Parathyroid adenoma (tissue), 2 donors: Measurements from ENCODE around the gene SEMA3B.

Experiments
- H2AFZ ChIP-seq: fragments of 300-600 bp; sonication (generic); one replicate; pipeline ENCODE4 v1.7.0; 2017; ENCODE audit warnings: antibody characterized with exemption, mild to moderate bottlenecking
- H3K27ac ChIP-seq: fragments of 300-600 bp; sonication (generic); one replicate; pipeline ENCODE4 v1.7.0; 2017
- H3K27me3 ChIP-seq: fragments of 300-600 bp; sonication (generic); one replicate; pipeline ENCODE4 v1.7.0; 2017; ENCODE audit warnings: low read length; ENCODE audit not compliant: control insufficient read depth, insufficient read depth
- H3K36me3 ChIP-seq: fragments of 300-600 bp; sonication (generic); one replicate; pipeline ENCODE4 v1.7.0; 2017; ENCODE audit warnings: low read length; ENCODE audit not compliant: control insufficient read depth, insufficient read depth
- H3K4me1 ChIP-seq: fragments of 300-600 bp; sonication (generic); one replicate; pipeline ENCODE4 v1.7.0; 2017; ENCODE audit warnings: control low read depth
- H3K4me2 ChIP-seq: fragments of 300-600 bp; sonication (generic); one replicate; pipeline ENCODE4 v1.7.0; 2017; ENCODE audit warnings: low read length
- H3K4me3 ChIP-seq: fragments of 300-600 bp; sonication (generic); one replicate; pipeline ENCODE4 v1.7.0; 2017; ENCODE audit warnings: low read depth, low read length
- H3K79me2 ChIP-seq: fragments of 300-600 bp; sonication (generic); one replicate; pipeline ENCODE4 v1.7.0; 2017; ENCODE audit warnings: control low read depth
- H3K9ac ChIP-seq: fragments of 300-600 bp; sonication (generic); one replicate; pipeline ENCODE4 v1.7.0; 2017; ENCODE audit warnings: mild to moderate bottlenecking
- H3K9me3 ChIP-seq: fragments of 300-600 bp; sonication (generic); one replicate; pipeline ENCODE4 v1.7.0; 2017; ENCODE audit warnings: low read length; ENCODE audit not compliant: control insufficient read depth
- TF ChIP-seq, protein P1 (sequence below): fragments of 300-600 bp; sonication (generic); IDR thresholded peaks from one replicate; pipeline ENCODE4 v1.7.0; 2017; ENCODE audit warnings: antibody characterized with exemption, mild to moderate bottlenecking
- donor health status: primary hyperparathyroidism.

Gene SEMA3B

DNA sequence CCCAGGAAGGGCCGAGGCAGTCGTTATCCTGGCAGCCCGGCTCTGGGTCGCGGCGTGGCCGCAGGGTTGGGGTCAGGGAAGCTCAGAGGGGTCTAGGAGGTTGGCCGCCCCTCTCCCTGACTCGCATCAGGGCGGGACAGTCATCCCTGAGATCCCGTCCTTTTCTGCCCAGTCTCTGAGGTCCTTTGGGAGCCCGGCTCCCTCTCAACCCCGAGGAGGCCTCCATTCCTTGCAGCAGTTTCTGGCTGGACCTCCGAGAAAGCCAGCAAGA lies 53.1 kb downstream of the SEMA3B start:
- H3K27me3 ChIP-seq, result no peaks in the 10 kb centered on the region
- no peak overlapping the region for H3K9ac ChIP-seq

DNA sequence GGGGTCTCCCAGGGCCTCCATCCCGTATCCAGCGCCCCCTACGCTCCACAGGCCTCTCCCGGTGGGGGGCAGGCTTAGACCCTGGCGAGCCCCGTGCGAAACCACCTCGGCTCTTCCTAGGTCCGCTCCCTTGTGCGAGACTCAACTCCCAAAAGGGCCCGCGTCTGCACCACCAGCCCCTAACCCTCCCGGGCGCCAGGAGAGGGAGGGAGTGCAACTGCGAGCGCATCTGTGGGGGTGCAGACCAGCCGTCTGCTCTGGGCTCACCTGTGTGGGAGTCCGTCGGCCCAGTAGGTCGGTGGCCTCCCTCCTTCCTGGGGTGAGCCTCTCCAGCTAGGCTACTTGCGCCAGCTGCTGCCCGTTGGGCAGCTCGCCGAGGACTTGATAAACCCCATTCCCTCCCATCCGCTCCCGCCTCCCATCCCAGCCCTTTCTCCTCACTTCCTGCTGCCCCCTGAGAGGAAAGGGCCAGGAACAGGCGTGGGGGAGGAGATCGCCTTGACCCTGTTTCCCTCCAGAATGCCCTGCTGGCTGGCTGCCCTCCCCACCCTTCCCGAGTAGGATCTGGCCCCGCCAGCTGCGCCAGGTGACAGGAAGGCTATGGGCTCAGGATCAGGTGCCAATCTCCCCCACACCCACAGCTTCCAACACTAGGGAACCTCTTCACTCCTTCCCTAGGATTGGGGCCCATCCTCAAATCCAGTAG lies 53.6 kb downstream of the SEMA3B start, which contains the start of gene HYAL2:
Gene HYAL2, minus strand, starts transcription at position 360 of the 706 bp plus-strand sequence. CDS start 2,256 bp downstream, outside the sequence.
- Histone ChIP-seq H3K4me2 (peak within 1 kb of the TSS; percentile 97), H3K27ac (peak within 1 kb of the TSS; percentile 88), H3K36me3 (no peaks in the 10 kb centered on the region), H3K4me3 (peak within 1 kb of the TSS; percentile 89), H3K27me3 (no peaks in the 10 kb centered on the region), H3K4me1 (peaks cover 29% of the 10 kb centered on the region), H2AFZ (peak within 1 kb of the TSS; percentile 83), H3K9me3 (no peaks in the 10 kb centered on the region), H3K9ac (peak within 1 kb of the TSS; percentile 25), H3K79me2 (peaks cover 16% of the 10 kb centered on the region)
- TF ChIP-seq, protein P1, sequence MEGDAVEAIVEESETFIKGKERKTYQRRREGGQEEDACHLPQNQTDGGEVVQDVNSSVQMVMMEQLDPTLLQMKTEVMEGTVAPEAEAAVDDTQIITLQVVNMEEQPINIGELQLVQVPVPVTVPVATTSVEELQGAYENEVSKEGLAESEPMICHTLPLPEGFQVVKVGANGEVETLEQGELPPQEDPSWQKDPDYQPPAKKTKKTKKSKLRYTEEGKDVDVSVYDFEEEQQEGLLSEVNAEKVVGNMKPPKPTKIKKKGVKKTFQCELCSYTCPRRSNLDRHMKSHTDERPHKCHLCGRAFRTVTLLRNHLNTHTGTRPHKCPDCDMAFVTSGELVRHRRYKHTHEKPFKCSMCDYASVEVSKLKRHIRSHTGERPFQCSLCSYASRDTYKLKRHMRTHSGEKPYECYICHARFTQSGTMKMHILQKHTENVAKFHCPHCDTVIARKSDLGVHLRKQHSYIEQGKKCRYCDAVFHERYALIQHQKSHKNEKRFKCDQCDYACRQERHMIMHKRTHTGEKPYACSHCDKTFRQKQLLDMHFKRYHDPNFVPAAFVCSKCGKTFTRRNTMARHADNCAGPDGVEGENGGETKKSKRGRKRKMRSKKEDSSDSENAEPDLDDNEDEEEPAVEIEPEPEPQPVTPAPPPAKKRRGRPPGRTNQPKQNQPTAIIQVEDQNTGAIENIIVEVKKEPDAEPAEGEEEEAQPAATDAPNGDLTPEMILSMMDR, result no peak

More for the DNA sequence above, 53.1 kb downstream of the SEMA3B start:
- Histone ChIP-seq H2AFZ (peak overlapping the region; percentile 83), H3K36me3 (no peaks in the 10 kb centered on the region), H3K79me2 (peaks cover 13% of the 10 kb centered on the region), H3K9me3 (no peaks in the 10 kb centered on the region), H3K4me2 (peak overlapping the region; percentile 97), H3K4me1 (peaks cover 28% of the 10 kb centered on the region), H3K4me3 (peak overlapping the region; percentile 89), H3K27ac (peak overlapping the region; percentile 88)
- TF ChIP-seq, protein P1, result no peak

DNA sequence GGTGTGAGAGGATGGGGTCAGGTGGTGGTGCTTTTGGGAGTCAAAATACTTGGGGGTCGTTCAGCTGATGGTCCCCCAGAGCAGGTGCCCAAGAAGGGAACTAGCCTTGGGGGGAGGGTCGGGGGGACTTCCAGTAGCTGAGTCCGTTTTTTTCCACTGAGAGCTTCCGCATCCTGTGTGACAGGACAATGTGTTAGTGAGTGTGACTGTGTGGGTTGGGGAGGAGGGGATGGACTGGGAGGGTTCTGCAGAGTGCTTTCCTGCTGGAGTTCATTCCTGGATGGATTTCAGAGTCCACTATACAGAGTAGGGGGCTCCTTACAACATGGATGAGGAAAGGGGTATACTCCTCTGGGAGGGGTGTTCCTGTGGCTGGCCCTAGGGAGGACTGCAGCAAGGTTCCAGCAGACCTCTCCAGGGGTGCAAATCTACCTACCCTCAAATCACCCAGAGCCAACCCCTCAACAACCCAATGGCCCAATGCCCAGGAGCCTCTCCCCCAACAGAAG lies 54.2 kb downstream of the SEMA3B start:
- Histone ChIP-seq H3K27me3 (no peaks in the 10 kb centered on the region), H3K9ac (no peak overlapping the region), H3K4me2 (no peak overlapping the region), H3K4me1 (peaks cover 29% of the 10 kb centered on the region), H3K4me3 (peak overlapping the region; percentile 89), H3K36me3 (no peaks in the 10 kb centered on the region), H3K9me3 (no peaks in the 10 kb centered on the region), H3K79me2 (peaks cover 20% of the 10 kb centered on the region), H2AFZ (no peak overlapping the region), H3K27ac (peak overlapping the region; percentile 88)
- TF ChIP-seq, protein P1, result no peak

DNA sequence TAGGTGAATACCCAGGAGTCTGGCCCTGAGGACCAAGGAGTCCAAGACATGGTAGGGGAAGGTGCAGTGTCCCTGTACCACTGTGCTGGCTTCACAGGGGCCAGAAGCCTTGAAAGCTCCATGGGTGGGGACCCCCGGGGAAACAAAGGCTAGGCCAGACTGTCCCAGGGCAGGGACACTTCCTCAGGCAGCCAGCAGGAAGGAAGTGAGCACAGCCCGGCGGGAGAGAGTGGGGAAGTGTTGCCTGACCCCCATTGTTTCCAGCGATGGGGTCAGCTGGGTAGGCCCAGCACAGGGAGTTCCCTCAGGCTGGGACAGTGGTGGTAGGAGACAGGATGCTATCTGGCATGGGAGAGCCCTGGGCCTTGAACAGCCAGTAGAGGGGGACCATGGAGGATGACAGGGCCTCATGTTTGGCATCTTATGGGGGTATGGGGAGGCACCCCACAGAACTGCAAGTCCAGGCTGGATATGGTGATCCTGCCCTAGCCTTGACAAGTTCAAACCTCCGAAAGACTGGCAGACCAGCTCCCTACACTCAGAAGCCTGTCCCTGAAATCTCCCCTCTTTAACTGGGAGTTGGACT lies 54.8 kb downstream of the SEMA3B start:
- TF ChIP-seq, protein P1, result no peak
- H3K9me3 ChIP-seq, result no peaks in the 10 kb centered on the region
- no peaks in the 10 kb centered on the region for H3K36me3 ChIP-seq
- peak overlapping the region; percentile 17 for H3K4me2 ChIP-seq
- H3K27ac ChIP-seq, result peak overlapping the region; percentile 88
- H3K9ac ChIP-seq, result no peak overlapping the region
- no peaks in the 10 kb centered on the region for H3K27me3 ChIP-seq
- H3K4me1 ChIP-seq, result peaks cover 33% of the 10 kb centered on the region
- H3K79me2 ChIP-seq, result peaks cover 20% of the 10 kb centered on the region
- H3K4me3 ChIP-seq, result no peak overlapping the region
- H2AFZ ChIP-seq, result no peak overlapping the region
